Measurements from ENCODE around the gene GRIA4. TPM values are rescaled to one million over a fixed set of nuclear protein-coding genes. Genes with fewer than 3 reads are reported as not detected.

Gene GRIA4
- total and polyA plus RNA-seq, 2 donors (not counting 1 experiment from before 2014, with no cell fraction given): 0.15 to 0.50 TPM

DNA sequence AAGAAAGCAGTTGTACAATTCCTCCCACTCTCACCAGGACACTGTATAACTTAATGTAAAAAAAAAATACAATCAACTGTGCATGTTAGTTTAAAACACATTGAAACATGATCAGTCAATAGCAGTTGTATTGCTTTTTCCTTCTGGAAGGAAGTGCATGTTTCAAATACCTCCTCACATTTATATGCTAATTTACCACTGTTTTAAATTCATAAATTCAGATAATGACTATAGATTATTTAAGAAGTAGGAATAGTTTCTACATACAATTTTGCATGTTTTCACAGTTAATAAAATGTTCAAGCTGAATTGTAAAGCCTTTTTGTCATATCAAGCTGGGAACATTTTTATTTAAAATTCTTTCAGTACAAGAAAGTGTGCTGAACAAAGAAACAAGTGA, 3.3 kb downstream of the GRIA4 start:
- no peak overlapping the region for H3K9ac ChIP-seq (ENCODE audit: insufficient read depth, low read length)
- no peak overlapping the region for H3K27ac ChIP-seq (ENCODE audit: insufficient read depth, low read length)
- H3K4me3 ChIP-seq (replicated peaks in 1 of 4; ENCODE audit: control extremely low read depth in 1 of 4, insufficient read depth in 1 of 4, low read depth in 3 of 4, low read length in 4 of 4): no peak overlapping the region
- TF ChIP-seq EZH2 (IDR thresholded peaks at IDR 0.05; ENCODE audit: low read length, missing control alignments): no peak
- TF ChIP-seq, protein P1, sequence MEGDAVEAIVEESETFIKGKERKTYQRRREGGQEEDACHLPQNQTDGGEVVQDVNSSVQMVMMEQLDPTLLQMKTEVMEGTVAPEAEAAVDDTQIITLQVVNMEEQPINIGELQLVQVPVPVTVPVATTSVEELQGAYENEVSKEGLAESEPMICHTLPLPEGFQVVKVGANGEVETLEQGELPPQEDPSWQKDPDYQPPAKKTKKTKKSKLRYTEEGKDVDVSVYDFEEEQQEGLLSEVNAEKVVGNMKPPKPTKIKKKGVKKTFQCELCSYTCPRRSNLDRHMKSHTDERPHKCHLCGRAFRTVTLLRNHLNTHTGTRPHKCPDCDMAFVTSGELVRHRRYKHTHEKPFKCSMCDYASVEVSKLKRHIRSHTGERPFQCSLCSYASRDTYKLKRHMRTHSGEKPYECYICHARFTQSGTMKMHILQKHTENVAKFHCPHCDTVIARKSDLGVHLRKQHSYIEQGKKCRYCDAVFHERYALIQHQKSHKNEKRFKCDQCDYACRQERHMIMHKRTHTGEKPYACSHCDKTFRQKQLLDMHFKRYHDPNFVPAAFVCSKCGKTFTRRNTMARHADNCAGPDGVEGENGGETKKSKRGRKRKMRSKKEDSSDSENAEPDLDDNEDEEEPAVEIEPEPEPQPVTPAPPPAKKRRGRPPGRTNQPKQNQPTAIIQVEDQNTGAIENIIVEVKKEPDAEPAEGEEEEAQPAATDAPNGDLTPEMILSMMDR (conservative IDR thresholded peaks at IDR 0.05 in 1 of 2, IDR thresholded peaks at IDR 0.05 in 1 of 2; ENCODE audit: low read depth in 1 of 2, low read length in 2 of 2): no peak
- H3K4me1 ChIP-seq (ENCODE audit: control insufficient read depth, extremely low read depth, insufficient read depth, low read length): peaks cover 6% of the 10 kb centered on the region
- no peak for DNase-seq (ENCODE audit: low read depth in 2 of 2)
- peaks cover 5% of the 10 kb centered on the region for H3K27me3 ChIP-seq (ENCODE audit: control insufficient read depth, insufficient read depth, low read length)
- H3K9me3 ChIP-seq (ENCODE audit: control insufficient read depth, insufficient read depth, low read depth, low read length): no peaks in the 10 kb centered on the region
- no peak overlapping the region for H3K4me2 ChIP-seq (ENCODE audit: extremely low read depth, insufficient read depth, low read length)
- H2AFZ ChIP-seq (ENCODE audit: low read length): no peak overlapping the region
- no peaks in the 10 kb centered on the region for H3K79me2 ChIP-seq (ENCODE audit: control insufficient read depth, insufficient read depth, low read length)
- H3K36me3 ChIP-seq (ENCODE audit: control insufficient read depth, insufficient read depth, low read length): no peaks in the 10 kb centered on the region
- no peaks in the 10 kb centered on the region for H4K20me1 ChIP-seq (ENCODE audit: control insufficient read depth, extremely low read depth, insufficient read depth, low read length)

DNA sequence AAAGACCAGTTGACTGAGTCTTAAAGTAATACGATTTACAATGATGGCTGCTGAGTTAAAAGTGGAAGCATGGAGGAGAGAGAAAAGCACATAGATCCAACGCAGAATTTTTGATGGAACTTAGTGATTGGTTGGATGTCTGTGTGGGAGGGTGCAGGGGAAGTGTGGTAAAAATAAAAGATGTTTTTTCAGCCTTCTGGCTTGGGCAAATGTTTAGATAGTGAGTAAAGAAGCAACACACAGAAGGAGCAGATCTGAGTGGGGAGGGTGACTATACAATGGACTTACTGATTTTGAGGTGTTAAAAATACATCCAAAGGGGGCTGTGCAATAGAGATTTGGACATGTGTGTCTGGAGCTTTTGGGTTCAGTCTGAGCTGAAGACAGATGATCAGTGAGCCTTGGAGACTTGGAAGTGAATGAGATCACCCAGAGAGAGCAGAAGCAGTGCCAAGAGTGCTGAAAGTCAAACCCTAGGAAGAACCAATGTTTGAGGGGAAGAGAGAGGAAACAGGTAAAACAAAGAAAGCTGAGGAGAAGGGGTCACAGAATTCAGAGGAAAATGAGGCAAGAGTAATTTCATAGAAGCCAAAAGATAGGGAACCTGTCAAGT, 8.6 kb downstream of the GRIA4 start:
- H3K79me2 ChIP-seq (ENCODE audit: control insufficient read depth, insufficient read depth, low read length): no peaks in the 10 kb centered on the region
- no peak overlapping the region for H3K9ac ChIP-seq (ENCODE audit: insufficient read depth, low read length)
- TF ChIP-seq EZH2 (IDR thresholded peaks at IDR 0.05; ENCODE audit: low read length, missing control alignments): no peak
- TF ChIP-seq, protein P1 (conservative IDR thresholded peaks at IDR 0.05 in 1 of 2, IDR thresholded peaks at IDR 0.05 in 1 of 2; ENCODE audit: low read depth in 1 of 2, low read length in 2 of 2): no peak
- no peaks in the 10 kb centered on the region for H4K20me1 ChIP-seq (ENCODE audit: control insufficient read depth, extremely low read depth, insufficient read depth, low read length)
- no peaks in the 10 kb centered on the region for H3K36me3 ChIP-seq (ENCODE audit: control insufficient read depth, insufficient read depth, low read length)
- H3K4me1 ChIP-seq (ENCODE audit: control insufficient read depth, extremely low read depth, insufficient read depth, low read length): no peaks in the 10 kb centered on the region
- H3K4me3 ChIP-seq (replicated peaks in 1 of 4; ENCODE audit: control extremely low read depth in 1 of 4, insufficient read depth in 1 of 4, low read depth in 3 of 4, low read length in 4 of 4): no peak overlapping the region
- H3K27ac ChIP-seq (ENCODE audit: insufficient read depth, low read length): no peak overlapping the region
- no peak for DNase-seq (ENCODE audit: low read depth in 2 of 2)
- H3K4me2 ChIP-seq (ENCODE audit: extremely low read depth, insufficient read depth, low read length): no peak overlapping the region
- H2AFZ ChIP-seq (ENCODE audit: low read length): no peak overlapping the region
- no peaks in the 10 kb centered on the region for H3K27me3 ChIP-seq (ENCODE audit: control insufficient read depth, insufficient read depth, low read length)
- no peaks in the 10 kb centered on the region for H3K9me3 ChIP-seq (ENCODE audit: control insufficient read depth, insufficient read depth, low read depth, low read length)

DNA sequence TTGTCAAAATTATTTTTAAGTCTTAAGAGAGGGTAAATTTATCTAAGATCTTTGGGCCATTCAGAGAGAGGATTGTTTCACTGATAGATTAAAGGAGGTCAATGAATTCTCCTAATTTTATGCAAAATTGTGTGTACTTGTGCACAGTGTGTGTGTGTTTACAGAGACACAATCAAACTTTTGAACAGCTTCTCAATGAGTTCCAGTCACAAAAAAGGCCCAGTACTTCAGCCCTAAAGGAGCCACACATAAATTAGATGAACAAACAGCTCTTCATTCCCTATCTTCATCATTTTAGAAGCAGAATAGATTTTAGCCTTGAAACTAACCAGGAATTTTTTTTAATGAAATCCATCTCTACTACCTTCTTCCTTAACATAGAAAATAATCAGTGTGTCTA, 9.7 kb downstream of the GRIA4 start:
- Histone ChIP-seq H3K9me3 (ENCODE audit: control insufficient read depth, insufficient read depth, low read depth, low read length) (no peaks in the 10 kb centered on the region), H3K27ac (ENCODE audit: insufficient read depth, low read length) (no peak overlapping the region), H3K27me3 (ENCODE audit: control insufficient read depth, insufficient read depth, low read length) (no peaks in the 10 kb centered on the region), H3K79me2 (ENCODE audit: control insufficient read depth, insufficient read depth, low read length) (no peaks in the 10 kb centered on the region), H3K4me2 (ENCODE audit: extremely low read depth, insufficient read depth, low read length) (no peak overlapping the region), H3K4me3 (replicated peaks in 1 of 4; ENCODE audit: control extremely low read depth in 1 of 4, insufficient read depth in 1 of 4, low read depth in 3 of 4, low read length in 4 of 4) (no peak overlapping the region), H2AFZ (ENCODE audit: low read length) (no peak overlapping the region), H3K36me3 (ENCODE audit: control insufficient read depth, insufficient read depth, low read length) (no peaks in the 10 kb centered on the region), H3K9ac (ENCODE audit: insufficient read depth, low read length) (no peak overlapping the region), H3K4me1 (ENCODE audit: control insufficient read depth, extremely low read depth, insufficient read depth, low read length) (no peaks in the 10 kb centered on the region), H4K20me1 (ENCODE audit: control insufficient read depth, extremely low read depth, insufficient read depth, low read length) (no peaks in the 10 kb centered on the region)
- TF ChIP-seq EZH2 (IDR thresholded peaks at IDR 0.05; ENCODE audit: low read length, missing control alignments): no peak
- TF ChIP-seq, protein P1 (conservative IDR thresholded peaks at IDR 0.05 in 1 of 2, IDR thresholded peaks at IDR 0.05 in 1 of 2; ENCODE audit: low read depth in 1 of 2, low read length in 2 of 2): no peak
- no peak for DNase-seq (ENCODE audit: low read depth in 2 of 2)

Data from fibroblast of lung (primary cell).